CD14-positive monocyte (primary cell): ENCODE measurements around the gene PLXDC1. TPM values are rescaled to one million over a fixed set of nuclear protein-coding genes. Genes with fewer than 3 reads are reported as not detected.
A peak's percentile ranks its signal among the peaks of the same experiment; 100 is the strongest.

ENCODE experiments used
- DNase-seq, 3 donors: peaks; one replicate each; pipeline ENCODE4 v3.0.0-alpha.2; 2011 to 2022
- H2AFZ ChIP-seq: 2 replicates; pipeline ENCODE4 v1.6.0; 2012; ENCODE audit warnings: mild to moderate bottlenecking, low read depth, low read length, inconsistent platforms; ENCODE audit not compliant: insufficient read depth, poor library complexity, severe bottlenecking
- H3K27ac ChIP-seq, 2 donors: 1 replicate in 1 of 2; 2 replicates in 1 of 2; pipeline ENCODE4 v1.5.1; 2012 to 2013; ENCODE audit warnings: low read length in 2 of 2, control low read depth in 1 of 2, inconsistent platforms in 1 of 2, low read depth in 1 of 2, mild to moderate bottlenecking in 1 of 2
- H3K27me3 ChIP-seq, 2 donors: one replicate each; pipeline versions ENCODE4 v1.6.0 to v1.6.1; 2011 to 2013; ENCODE audit warnings: low read length in 2 of 2; ENCODE audit not compliant: control insufficient read depth in 2 of 2, insufficient read depth in 2 of 2
- H3K36me3 ChIP-seq, 2 donors: replicated peaks in 1 of 2; 1 replicate in 1 of 2; 2 replicates in 1 of 2; pipeline versions ENCODE4 v1.5.1 to v1.6.1; 2012 to 2013; ENCODE audit warnings: low read length in 2 of 2, control low read depth in 1 of 2, inconsistent platforms in 1 of 2, mild to moderate bottlenecking in 1 of 2; ENCODE audit not compliant: insufficient read depth in 2 of 2, control insufficient read depth in 1 of 2
- H3K4me1 ChIP-seq, 2 donors: 1 replicate in 1 of 2; 2 replicates in 1 of 2; pipeline versions ENCODE4 v1.5.1 to v1.6.1; 2012 to 2013; ENCODE audit warnings: low read length in 2 of 2, control low read depth in 1 of 2, inconsistent platforms in 1 of 2, mild to moderate bottlenecking in 1 of 2, moderate library complexity in 1 of 2; ENCODE audit not compliant: insufficient read depth in 2 of 2, control insufficient read depth in 1 of 2
- H3K4me2 ChIP-seq: replicated peaks from 2 replicates; pipeline ENCODE3; 2012; ENCODE audit warnings: low read length, moderate library complexity, mild to moderate bottlenecking; ENCODE audit not compliant: poor library complexity, severe bottlenecking; ENCODE audit errors: extremely low read depth
- H3K4me3 ChIP-seq, 3 experiments: fragments of 200-600 bp in 1 of 3; sonication (generic) in 1 of 3; replicated peaks in 1 of 3; 1 replicate in 2 of 3; 2 replicates in 1 of 3; pipeline ENCODE4 v1.5.1; 2011 to 2013; ENCODE audit warnings: low read length in 3 of 3, mild to moderate bottlenecking in 3 of 3, control low read depth in 2 of 3, low read depth in 2 of 3, inconsistent platforms in 1 of 3, moderate library complexity in 1 of 3
- H3K79me2 ChIP-seq: 2 replicates; pipeline ENCODE4 v1.6.0; 2012; ENCODE audit warnings: mild to moderate bottlenecking, control low read depth, inconsistent platforms, low read length, moderate library complexity; ENCODE audit not compliant: insufficient read depth
- H3K9ac ChIP-seq: 2 replicates; pipeline ENCODE4 v1.6.0; 2017; ENCODE audit warnings: low read length, mild to moderate bottlenecking; ENCODE audit not compliant: insufficient read depth, poor library complexity, severe bottlenecking
- H3K9me3 ChIP-seq, 2 donors: replicated peaks in 1 of 2; 1 replicate in 1 of 2; 2 replicates in 1 of 2; pipeline versions ENCODE4 v1.5.1 to v1.6.1; 2012 to 2013; ENCODE audit warnings: low read length in 2 of 2, control low read depth in 1 of 2; ENCODE audit not compliant: control insufficient read depth in 1 of 2, insufficient read depth in 1 of 2
- H4K20me1 ChIP-seq: 2 replicates; pipeline ENCODE4 v1.6.0; 2012; ENCODE audit warnings: mild to moderate bottlenecking, low read length, control low read depth, moderate library complexity; ENCODE audit not compliant: insufficient read depth
- H3K27ac Mint-ChIP-seq, 7 donors: one replicate each; pipeline ENCODE4 v1.8.0; 2020; ENCODE audit warnings: mild to moderate bottlenecking in 7 of 7, mixed read lengths in 7 of 7, moderate library complexity in 6 of 7, inconsistent platforms in 2 of 7
- H3K27me3 Mint-ChIP-seq, 3 donors: one replicate each; pipeline ENCODE4 v1.8.0; 2021 to 2022; ENCODE audit warnings: low read depth in 3 of 3, mild to moderate bottlenecking in 3 of 3, mixed read lengths in 3 of 3, moderate library complexity in 3 of 3, inconsistent platforms in 1 of 3
- H3K36me3 Mint-ChIP-seq, 2 donors: one replicate each; pipeline ENCODE4 v1.8.0; 2020; ENCODE audit warnings: mixed read lengths in 2 of 2, inconsistent platforms in 1 of 2, mild to moderate bottlenecking in 1 of 2
- H3K4me1 Mint-ChIP-seq: one replicate; pipeline ENCODE4 v1.8.0; 2020; ENCODE audit warnings: mild to moderate bottlenecking, mixed read lengths
- H3K4me3 Mint-ChIP-seq, 2 donors: one replicate each; pipeline ENCODE4 v1.8.0; 2020; ENCODE audit warnings: mild to moderate bottlenecking in 2 of 2, mixed read lengths in 2 of 2, moderate library complexity in 1 of 2
- H3K9me3 Mint-ChIP-seq, 7 donors: one replicate each; pipeline ENCODE4 v1.8.0; 2020 to 2022; ENCODE audit warnings: mixed read lengths in 7 of 7, mild to moderate bottlenecking in 6 of 7, moderate library complexity in 6 of 7, inconsistent platforms in 2 of 7
- CTCF ChIP-seq: fragments of 200-600 bp; IDR thresholded peaks from one replicate; pipeline ENCODE4 v1.8.0; 2022; ENCODE audit warnings: antibody characterized with exemption, mild to moderate bottlenecking
- WGBS: methylation state at CpG from one replicate; pipeline ENCODE4 v1.1.5; 2013; ENCODE audit warnings: missing lambda C conversion rate; ENCODE audit not compliant: insufficient coverage; 5-methylcytosine and 5-hydroxymethylcytosine counted together
- intact Hi-C, 2 donors: fragments of 100-400 bp; cut with micrococcal nuclease; formaldehyde crosslinking; loops; one replicate each; pipeline versions ENCODE4 v1.15.0 to v1.15.1; 2023
- polyA plus RNA-seq, 3 donors: library from polyadenylated mRNA; depleted of rRNA in 1 of 3; unstranded in 2 of 3; stranded (reverse) in 1 of 3; fragments of 300-500 nt in 2 of 3; fragments of >200 nt in 1 of 3; fragmentation: Illumina TruSeq in 2 of 3; gene quantifications; 1 replicate in 2 of 3; 2 replicates in 1 of 3; pipeline ENCODE4 v1.2.3, GENCODE V29; 2012 to 2021

The PLXDC1 gene
- polyA plus RNA-seq, 3 donors: 0.21 TPM; not detected in 2

GRCh38 chr17:39183720-39184119 is 32.3 kb upstream of the PLXDC1 start:
- Histone ChIP-seq H3K27ac (no peak overlapping the region), H3K9me3 (no peaks in the 10 kb centered on the region), H3K4me1 (no peaks in the 10 kb centered on the region), H3K4me3 (no peak overlapping the region), H3K4me2 (no peak overlapping the region), H2AFZ (no peak overlapping the region), H3K27me3 (no peaks in the 10 kb centered on the region), H3K9ac (no peak overlapping the region), H3K36me3 (peaks cover 55 to 65% of the 10 kb centered on the region in 2 donors), H3K79me2 (no peaks in the 10 kb centered on the region), H4K20me1 (no peaks in the 10 kb centered on the region)
- peaks cover 0 to 4% (median 2%) of the 10 kb centered on the region in 3 donors for H3K27me3 Mint-ChIP-seq
- DNase-seq: no peak
- H3K4me1 Mint-ChIP-seq: peaks cover 8% of the 10 kb centered on the region
- H3K4me3 Mint-ChIP-seq: no peak overlapping the region
- peaks cover 0 to 6% (median 0%) of the 10 kb centered on the region in 7 donors for H3K9me3 Mint-ChIP-seq
- H3K27ac Mint-ChIP-seq: no peak overlapping the region
- WGBS: 92% methylated on average over 2 of the region's 10 CpGs
- intact Hi-C loops: no loop called here
- H3K36me3 Mint-ChIP-seq: peaks cover 42 to 78% of the 10 kb centered on the region in 2 donors
- TF ChIP-seq CTCF: no peak

GRCh38 chr17:39183045-39183444 is 31.6 kb upstream of the PLXDC1 start:
- no peak for DNase-seq
- Histone ChIP-seq H3K9ac (no peak overlapping the region), H4K20me1 (no peaks in the 10 kb centered on the region), H3K4me2 (no peak overlapping the region), H3K36me3 (peaks cover 53 to 59% of the 10 kb centered on the region in 2 donors), H3K4me1 (no peaks in the 10 kb centered on the region), H3K4me3 (no peak overlapping the region), H2AFZ (no peak overlapping the region), H3K79me2 (no peaks in the 10 kb centered on the region), H3K27ac (no peak overlapping the region), H3K27me3 (no peaks in the 10 kb centered on the region), H3K9me3 (no peaks in the 10 kb centered on the region)
- Mint-ChIP-seq H3K27me3 (peaks cover 0 to 4% (median 2%) of the 10 kb centered on the region in 3 donors), H3K4me3 (no peak overlapping the region), H3K27ac (peak overlapping the region in 3 of 7 donors; percentile 2 to 42 (median 33)), H3K9me3 (peaks cover 0 to 6% (median 0%) of the 10 kb centered on the region in 7 donors), H3K4me1 (peaks cover 12% of the 10 kb centered on the region), H3K36me3 (peaks cover 45 to 72% of the 10 kb centered on the region in 2 donors)
- no peak for TF ChIP-seq CTCF
- WGBS: no CpG with 5 or more reads among the region's 5 CpGs
- intact Hi-C loops: no loop called here
